SK-N-SH treated with all-trans-retinoic acid at 6 μM for 48 hours (cell line): ENCODE results near the gene ZNF573.
"Not testable (repeated sequence)": the region's sequence is repeated elsewhere in the genome, so short reads cannot be mapped to it uniquely, and the experiment has no call there.

ENCODE experiments used
- ATAC-seq: fragments of 200-7000 bp; cut with Tn5 transposase; 3 replicates; pipeline ENCODE4 v1.9.1; 2020; ENCODE audit warnings: mild to moderate bottlenecking, moderate library complexity
- ARNTL ChIP-seq: fragments of 450-650 bp; formaldehyde crosslinking; IDR thresholded peaks from 2 replicates; pipeline ENCODE4 v1.5.0; 2020; ENCODE audit warnings: low read depth, mild to moderate bottlenecking, moderate library complexity, borderline replicate concordance
- BACH2 ChIP-seq: fragments of 250-450 bp; sonication (Bioruptor Pico); IDR thresholded peaks from 2 replicates; pipeline ENCODE4 v1.9.0; 2021; ENCODE audit warnings: mild to moderate bottlenecking, borderline replicate concordance
- CREB5 ChIP-seq: fragments of 250-450 bp; sonication (Bioruptor Pico); IDR thresholded peaks from 2 replicates; pipeline ENCODE4 v1.5.1; 2020; ENCODE audit warnings: low read depth, mild to moderate bottlenecking, moderate library complexity
- CSDC2 ChIP-seq: fragments of 250-450 bp; sonication (Bioruptor Pico); IDR thresholded peaks from 2 replicates; pipeline ENCODE4 v1.5.0; 2020; ENCODE audit warnings: mild to moderate bottlenecking, moderate library complexity
- ESRRG ChIP-seq: fragments of 250-450 bp; sonication (Bioruptor Pico); IDR thresholded peaks from 2 replicates; pipeline ENCODE4 v1.6.1; 2021; ENCODE audit warnings: mild to moderate bottlenecking
- GLIS3 ChIP-seq: fragments of 250-450 bp; sonication (Bioruptor Pico); IDR thresholded peaks from 2 replicates; pipeline ENCODE4 v1.5.0; 2020; ENCODE audit warnings: mild to moderate bottlenecking, moderate library complexity
- ISL1 ChIP-seq: fragments of 250-450 bp; sonication (Bioruptor Pico); IDR thresholded peaks from 2 replicates; pipeline ENCODE4 v2.1.2; 2022; ENCODE audit warnings: mild to moderate bottlenecking, moderate library complexity
- OSR1 ChIP-seq: fragments of 250-450 bp; sonication (Bioruptor Pico); IDR thresholded peaks from 2 replicates; pipeline ENCODE4 v1.8.0; 2022; ENCODE audit warnings: moderate library complexity, mild to moderate bottlenecking, inconsistent platforms
- PPARA ChIP-seq: fragments of 250-450 bp; sonication (Bioruptor Pico); IDR thresholded peaks from 2 replicates; pipeline ENCODE4 v1.5.0; 2020; ENCODE audit warnings: mild to moderate bottlenecking, borderline replicate concordance
- RARB ChIP-seq: fragments of 250-450 bp; sonication (Bioruptor Pico); IDR thresholded peaks from 2 replicates; pipeline ENCODE4 v1.8.0; 2021; ENCODE audit warnings: mild to moderate bottlenecking, moderate library complexity
- TCF4 ChIP-seq: fragments of 250-450 bp; sonication (Bioruptor Pico); IDR thresholded peaks from 2 replicates; pipeline ENCODE4 v1.8.0; 2021; ENCODE audit warnings: mild to moderate bottlenecking, moderate library complexity, borderline replicate concordance
- TOX ChIP-seq: fragments of 250-450 bp; sonication (Bioruptor Pico); IDR thresholded peaks from 2 replicates; pipeline ENCODE4 v1.8.0; 2021; ENCODE audit warnings: mild to moderate bottlenecking, moderate library complexity, borderline replicate concordance
- ZC3H10 ChIP-seq: fragments of 250-450 bp; sonication (Bioruptor Pico); IDR thresholded peaks from 2 replicates; pipeline ENCODE4 v1.5.1; 2021; ENCODE audit warnings: mild to moderate bottlenecking, moderate library complexity
- ZFP3 ChIP-seq: fragments of 250-450 bp; sonication (Bioruptor Pico); IDR thresholded peaks from 2 replicates; pipeline ENCODE4 v1.5.0; 2020; ENCODE audit warnings: mild to moderate bottlenecking, moderate library complexity
- ZFP30 ChIP-seq: fragments of 450-650 bp; formaldehyde crosslinking; IDR thresholded peaks from 2 replicates; pipeline ENCODE4 v1.5.0; 2022; ENCODE audit warnings: mild to moderate bottlenecking, moderate library complexity
- ZNF565 ChIP-seq: fragments of 450-650 bp; formaldehyde crosslinking; conservative IDR thresholded peaks from 2 replicates; pipeline ENCODE4 v1.5.0; 2020; ENCODE audit warnings: low read depth, mild to moderate bottlenecking, moderate library complexity
- ZNF70 ChIP-seq: fragments of 450-650 bp; formaldehyde crosslinking; IDR thresholded peaks from 2 replicates; pipeline ENCODE4 v1.5.0; 2020; ENCODE audit warnings: mild to moderate bottlenecking, moderate library complexity
- ZNF8 ChIP-seq: fragments of 450-650 bp; formaldehyde crosslinking; IDR thresholded peaks from 2 replicates; pipeline ENCODE4 v1.5.0; 2020; ENCODE audit warnings: mild to moderate bottlenecking, moderate library complexity
- TF ChIP-seq, protein P1 (sequence below): fragments of 250-450 bp; sonication (Bioruptor Pico); IDR thresholded peaks from 2 replicates; pipeline ENCODE4 v1.8.0; 2020; ENCODE audit warnings: mild to moderate bottlenecking, moderate library complexity, borderline replicate concordance
- TF ChIP-seq, protein P2 (sequence below): fragments of 250-450 bp; sonication (Bioruptor Pico); IDR thresholded peaks from 2 replicates; pipeline ENCODE4 v1.8.0; 2021; ENCODE audit warnings: low read depth, mild to moderate bottlenecking, moderate library complexity, borderline replicate concordance
- TF ChIP-seq, protein P3 (sequence below): fragments of 250-450 bp; sonication (Bioruptor Pico); IDR thresholded peaks from 2 replicates; pipeline ENCODE4 v1.5.1; 2021; ENCODE audit warnings: mild to moderate bottlenecking, moderate library complexity
- TF ChIP-seq, protein P4 (sequence below): fragments of 250-450 bp; sonication (Bioruptor Pico); IDR thresholded peaks from 2 replicates; pipeline ENCODE4 v1.5.0; 2020; ENCODE audit warnings: mild to moderate bottlenecking, moderate library complexity

Gene ZNF573

GRCh38 chr19:37770985-37771384 is 8.4 kb downstream of the ZNF573 start:
- TF ChIP-seq ISL1 (CRISPR knock-in tag) = no peak
- TF ChIP-seq OSR1 = no peak
- TF ChIP-seq PPARA = no peak
- TF ChIP-seq, protein P1, sequence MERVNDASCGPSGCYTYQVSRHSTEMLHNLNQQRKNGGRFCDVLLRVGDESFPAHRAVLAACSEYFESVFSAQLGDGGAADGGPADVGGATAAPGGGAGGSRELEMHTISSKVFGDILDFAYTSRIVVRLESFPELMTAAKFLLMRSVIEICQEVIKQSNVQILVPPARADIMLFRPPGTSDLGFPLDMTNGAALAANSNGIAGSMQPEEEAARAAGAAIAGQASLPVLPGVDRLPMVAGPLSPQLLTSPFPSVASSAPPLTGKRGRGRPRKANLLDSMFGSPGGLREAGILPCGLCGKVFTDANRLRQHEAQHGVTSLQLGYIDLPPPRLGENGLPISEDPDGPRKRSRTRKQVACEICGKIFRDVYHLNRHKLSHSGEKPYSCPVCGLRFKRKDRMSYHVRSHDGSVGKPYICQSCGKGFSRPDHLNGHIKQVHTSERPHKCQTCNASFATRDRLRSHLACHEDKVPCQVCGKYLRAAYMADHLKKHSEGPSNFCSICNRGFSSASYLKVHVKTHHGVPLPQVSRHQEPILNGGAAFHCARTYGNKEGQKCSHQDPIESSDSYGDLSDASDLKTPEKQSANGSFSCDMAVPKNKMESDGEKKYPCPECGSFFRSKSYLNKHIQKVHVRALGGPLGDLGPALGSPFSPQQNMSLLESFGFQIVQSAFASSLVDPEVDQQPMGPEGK (CRISPR knock-in tag) = no peak
- TF ChIP-seq RARB (CRISPR knock-in tag) = no peak
- TF ChIP-seq, protein P2, sequence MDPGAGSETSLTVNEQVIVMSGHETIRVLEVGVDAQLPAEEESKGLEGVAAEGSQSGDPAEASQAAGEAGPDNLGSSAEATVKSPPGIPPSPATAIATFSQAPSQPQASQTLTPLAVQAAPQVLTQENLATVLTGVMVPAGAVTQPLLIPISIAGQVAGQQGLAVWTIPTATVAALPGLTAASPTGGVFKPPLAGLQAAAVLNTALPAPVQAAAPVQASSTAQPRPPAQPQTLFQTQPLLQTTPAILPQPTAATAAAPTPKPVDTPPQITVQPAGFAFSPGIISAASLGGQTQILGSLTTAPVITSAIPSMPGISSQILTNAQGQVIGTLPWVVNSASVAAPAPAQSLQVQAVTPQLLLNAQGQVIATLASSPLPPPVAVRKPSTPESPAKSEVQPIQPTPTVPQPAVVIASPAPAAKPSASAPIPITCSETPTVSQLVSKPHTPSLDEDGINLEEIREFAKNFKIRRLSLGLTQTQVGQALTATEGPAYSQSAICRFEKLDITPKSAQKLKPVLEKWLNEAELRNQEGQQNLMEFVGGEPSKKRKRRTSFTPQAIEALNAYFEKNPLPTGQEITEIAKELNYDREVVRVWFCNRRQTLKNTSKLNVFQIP (CRISPR knock-in tag) = no peak
- TF ChIP-seq TCF4 = no peak
- TF ChIP-seq ZC3H10 (CRISPR knock-in tag) = no peak
- TF ChIP-seq ARNTL = no peak
- no peak for TF ChIP-seq TOX (CRISPR knock-in tag)
- TF ChIP-seq ZNF70 (CRISPR knock-in tag) = no peak
- TF ChIP-seq, protein P3, sequence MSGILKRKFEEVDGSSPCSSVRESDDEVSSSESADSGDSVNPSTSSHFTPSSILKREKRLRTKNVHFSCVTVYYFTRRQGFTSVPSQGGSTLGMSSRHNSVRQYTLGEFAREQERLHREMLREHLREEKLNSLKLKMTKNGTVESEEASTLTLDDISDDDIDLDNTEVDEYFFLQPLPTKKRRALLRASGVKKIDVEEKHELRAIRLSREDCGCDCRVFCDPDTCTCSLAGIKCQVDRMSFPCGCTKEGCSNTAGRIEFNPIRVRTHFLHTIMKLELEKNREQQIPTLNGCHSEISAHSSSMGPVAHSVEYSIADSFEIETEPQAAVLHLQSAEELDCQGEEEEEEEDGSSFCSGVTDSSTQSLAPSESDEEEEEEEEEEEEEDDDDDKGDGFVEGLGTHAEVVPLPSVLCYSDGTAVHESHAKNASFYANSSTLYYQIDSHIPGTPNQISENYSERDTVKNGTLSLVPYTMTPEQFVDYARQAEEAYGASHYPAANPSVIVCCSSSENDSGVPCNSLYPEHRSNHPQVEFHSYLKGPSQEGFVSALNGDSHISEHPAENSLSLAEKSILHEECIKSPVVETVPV (CRISPR knock-in tag) = no peak
- no peak for TF ChIP-seq GLIS3 (CRISPR knock-in tag)
- no peak for TF ChIP-seq ZNF8 (CRISPR knock-in tag)
- no peak for TF ChIP-seq ZNF565 (CRISPR knock-in tag)
- no peak for TF ChIP-seq CSDC2 (CRISPR knock-in tag)
- ATAC-seq = no peak

DNA sequence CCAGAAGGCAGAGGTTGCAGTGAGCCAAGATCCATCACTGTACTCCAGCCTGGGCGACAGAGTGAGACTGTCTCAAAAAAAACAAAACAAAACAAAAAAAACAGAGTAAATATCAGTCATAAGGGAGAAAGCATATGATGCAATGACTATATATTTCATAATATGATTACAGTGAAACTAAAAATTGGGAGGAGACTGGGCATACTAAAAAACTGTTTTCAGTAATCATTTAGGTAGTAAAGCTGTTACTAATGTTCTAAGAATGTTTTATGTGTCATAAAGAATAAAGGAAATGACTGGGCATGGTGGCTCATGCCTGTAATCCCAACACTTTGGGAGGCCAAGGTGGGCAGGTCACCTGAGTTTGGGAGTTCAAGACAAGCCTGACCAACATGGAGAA is 15.9 kb downstream of the ZNF573 start:
- ATAC-seq = no peak
- no peak for TF ChIP-seq BACH2

- not testable (repeated sequence) for ATAC-seq
Observed at GRCh38 chr19:37757683-37758082, 21.7 kb downstream of the ZNF573 start.

DNA sequence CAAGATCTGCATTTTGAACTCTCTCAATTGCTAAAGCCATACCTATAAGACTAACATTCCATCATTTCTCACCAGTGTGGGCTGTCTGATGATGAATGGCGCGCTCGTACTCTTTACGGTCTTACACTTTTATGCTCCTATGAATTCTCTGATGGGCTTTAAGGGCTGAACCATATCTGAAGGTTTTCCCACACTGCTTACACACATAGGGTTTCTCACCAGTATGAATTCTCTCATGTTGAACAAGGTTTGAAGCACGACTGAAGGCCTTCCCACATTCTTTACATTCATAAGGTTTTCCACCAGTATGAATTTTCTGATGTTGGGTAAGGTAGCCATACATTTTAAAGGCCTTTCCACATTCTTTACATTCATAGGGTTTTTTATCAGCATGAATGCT is 41.0 kb downstream of the ZNF573 start:
- no peak for TF ChIP-seq ZFP3
- no peak for TF ChIP-seq ZFP30 (CRISPR knock-in tag)
- TF ChIP-seq GLIS3 (CRISPR knock-in tag) = no peak
- no peak for TF ChIP-seq PPARA
- TF ChIP-seq ZC3H10 (CRISPR knock-in tag) = no peak
- TF ChIP-seq ESRRG (CRISPR knock-in tag) = no peak
- TF ChIP-seq ISL1 (CRISPR knock-in tag) = no peak
- TF ChIP-seq, protein P4, sequence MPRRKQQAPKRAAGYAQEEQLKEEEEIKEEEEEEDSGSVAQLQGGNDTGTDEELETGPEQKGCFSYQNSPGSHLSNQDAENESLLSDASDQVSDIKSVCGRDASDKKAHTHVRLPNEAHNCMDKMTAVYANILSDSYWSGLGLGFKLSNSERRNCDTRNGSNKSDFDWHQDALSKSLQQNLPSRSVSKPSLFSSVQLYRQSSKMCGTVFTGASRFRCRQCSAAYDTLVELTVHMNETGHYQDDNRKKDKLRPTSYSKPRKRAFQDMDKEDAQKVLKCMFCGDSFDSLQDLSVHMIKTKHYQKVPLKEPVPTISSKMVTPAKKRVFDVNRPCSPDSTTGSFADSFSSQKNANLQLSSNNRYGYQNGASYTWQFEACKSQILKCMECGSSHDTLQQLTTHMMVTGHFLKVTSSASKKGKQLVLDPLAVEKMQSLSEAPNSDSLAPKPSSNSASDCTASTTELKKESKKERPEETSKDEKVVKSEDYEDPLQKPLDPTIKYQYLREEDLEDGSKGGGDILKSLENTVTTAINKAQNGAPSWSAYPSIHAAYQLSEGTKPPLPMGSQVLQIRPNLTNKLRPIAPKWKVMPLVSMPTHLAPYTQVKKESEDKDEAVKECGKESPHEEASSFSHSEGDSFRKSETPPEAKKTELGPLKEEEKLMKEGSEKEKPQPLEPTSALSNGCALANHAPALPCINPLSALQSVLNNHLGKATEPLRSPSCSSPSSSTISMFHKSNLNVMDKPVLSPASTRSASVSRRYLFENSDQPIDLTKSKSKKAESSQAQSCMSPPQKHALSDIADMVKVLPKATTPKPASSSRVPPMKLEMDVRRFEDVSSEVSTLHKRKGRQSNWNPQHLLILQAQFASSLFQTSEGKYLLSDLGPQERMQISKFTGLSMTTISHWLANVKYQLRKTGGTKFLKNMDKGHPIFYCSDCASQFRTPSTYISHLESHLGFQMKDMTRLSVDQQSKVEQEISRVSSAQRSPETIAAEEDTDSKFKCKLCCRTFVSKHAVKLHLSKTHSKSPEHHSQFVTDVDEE (CRISPR knock-in tag) = no peak
- no peak for TF ChIP-seq ARNTL
- no peak for TF ChIP-seq CREB5 (CRISPR knock-in tag)
- TF ChIP-seq, protein P1 (CRISPR knock-in tag) = no peak

More for the DNA sequence above, 41.0 kb downstream of the ZNF573 start:
- ATAC-seq = no peak
